K562 (cell line): ENCODE results near the gene TCOF1. TPM values are rescaled to one million over a fixed set of nuclear protein-coding genes. Genes with fewer than 3 reads are reported as not detected.

Experiments used
- CEBPG ChIP-seq, 3 experiments: fragments of 200-800 bp in 1 of 3; sonication (Bioruptor generic) in 1 of 3; sonication (generic) in 1 of 3; formaldehyde crosslinking in 1 of 3; IDR thresholded peaks in 2 of 3; conservative IDR thresholded peaks in 1 of 3; 2 replicates each; pipeline versions ENCODE4 v1.6.1 to v1.8.0; 2016 to 2022; ENCODE audit warnings: missing compliant biosample characterization in 2 of 3, missing genetic modification characterization in 2 of 3, mild to moderate bottlenecking in 1 of 3, missing genetic modification reagents in 1 of 3
- CHD2 ChIP-seq: IDR thresholded peaks from 2 replicates; pipeline ENCODE4 v1.6.1; 2011; ENCODE audit warnings: low read depth, low read length
- GTF2F1 ChIP-seq: IDR thresholded peaks from 2 replicates; pipeline ENCODE4 v1.6.1; 2011; ENCODE audit warnings: low read depth, low read length, improper control_type of control experiment
- HCFC1 ChIP-seq: IDR thresholded peaks from 2 replicates; pipeline ENCODE4 v1.6.1; 2012; ENCODE audit warnings: low read depth, low read length, improper control_type of control experiment
- MIER1 ChIP-seq: fragments of 450-650 bp; IDR thresholded peaks from 2 replicates; pipeline ENCODE4 v1.6.1; 2016; ENCODE audit warnings: antibody characterized with exemption, mild to moderate bottlenecking, low read depth
- MTA1 ChIP-seq: fragments of 450-650 bp; IDR thresholded peaks from 2 replicates; pipeline ENCODE4 v1.6.1; 2017; ENCODE audit warnings: borderline replicate concordance
- SIRT6 ChIP-seq: IDR thresholded peaks from one replicate; pipeline ENCODE4 v1.6.1; 2012; ENCODE audit warnings: low read depth, mild to moderate bottlenecking, control low read depth, inconsistent platforms, low read length, moderate library complexity
- TSC22D4 ChIP-seq: fragments of 450-650 bp; IDR thresholded peaks from 2 replicates; pipeline ENCODE4 v1.6.1; 2016; ENCODE audit warnings: missing genetic modification characterization, missing biosample characterization, control low read depth
- ZBTB1 ChIP-seq: sonication (generic); formaldehyde crosslinking; IDR thresholded peaks from 2 replicates; pipeline ENCODE4 v1.8.1; 2023; ENCODE audit warnings: missing genetic modification reagents, low read depth, mild to moderate bottlenecking, borderline replicate concordance
- ZNF146 ChIP-seq: IDR thresholded peaks from one replicate; pipeline ENCODE4 v1.6.1; 2018; ENCODE audit warnings: missing compliant biosample characterization; ENCODE audit not compliant: unreplicated experiment
- ZNF347 ChIP-seq: fragments of 450-650 bp; formaldehyde crosslinking; IDR thresholded peaks from 2 replicates; pipeline ENCODE4 v1.4.0; 2020; ENCODE audit warnings: low read depth, mild to moderate bottlenecking, moderate library complexity
- polyA plus RNA-seq, 8 experiments: library from polyadenylated mRNA; depleted of rRNA in 4 of 8; stranded (reverse) in 5 of 8; unstranded in 3 of 8; fragments of >200 nt; fragmentation: Nextera tagmentation in 2 of 8; fragmentation: Illumina TruSeq in 1 of 8; extraction: Ambion mirVana in 2 of 8; extraction: Trizol in 1 of 8; gene quantifications; 2 replicates each; pipeline versions ENCODE4 v1.2.1 to v1.2.3, GENCODE V29; 2011 to 2014; ENCODE audit warnings: inconsistent platforms in 1 of 8, missing spikeins in 1 of 8
- total RNA-seq, 7 experiments: library from RNA; depleted of rRNA in 6 of 7; stranded (reverse); fragments of >200 nt in 6 of 7; fragmentation: Illumina TruSeq in 2 of 7; extraction: Trizol in 2 of 7; gene quantifications; 2 replicates each; pipeline versions ENCODE4 v1.2.1 to v1.2.3, GENCODE V29; 2011 to 2021; ENCODE audit warnings: low replicate concordance in 1 of 7
- TF ChIP-seq, protein P1 (sequence below), 2 experiments: IDR thresholded peaks; 2 replicates each; pipeline ENCODE4 v1.6.1; 2011; ENCODE audit warnings: borderline replicate concordance in 1 of 2, control low read depth in 1 of 2, low read depth in 1 of 2, low read length in 1 of 2, mild to moderate bottlenecking in 1 of 2, mixed read lengths in 1 of 2, moderate library complexity in 1 of 2; ENCODE audit not compliant: insufficient read depth in 1 of 2, insufficient read length in 1 of 2, poor library complexity in 1 of 2, severe bottlenecking in 1 of 2; ENCODE audit errors: extremely low read depth in 1 of 2
- TF ChIP-seq, protein P2 (sequence below): fragments of 250-450 bp; sonication (Bioruptor Pico); IDR thresholded peaks from 2 replicates; pipeline ENCODE4 v1.5.0; 2021
- TF ChIP-seq, protein P3 (sequence below): sonication (generic); formaldehyde crosslinking; IDR thresholded peaks from 2 replicates; pipeline ENCODE4 v1.9.0; 2022; ENCODE audit warnings: mild to moderate bottlenecking, missing genetic modification reagents
- TF ChIP-seq, protein P4 (sequence below): sonication (generic); formaldehyde crosslinking; IDR thresholded peaks from 2 replicates; pipeline ENCODE4 v1.8.1; 2023; ENCODE audit warnings: missing genetic modification reagents, mild to moderate bottlenecking, borderline replicate concordance

TCOF1 gene
- total and polyA plus RNA-seq, 9 of the 15 experiments (the other 6 are each of a cell fraction or from before 2014, with no cell fraction given), result 9.8 to 134 (median 61.7) TPM

DNA sequence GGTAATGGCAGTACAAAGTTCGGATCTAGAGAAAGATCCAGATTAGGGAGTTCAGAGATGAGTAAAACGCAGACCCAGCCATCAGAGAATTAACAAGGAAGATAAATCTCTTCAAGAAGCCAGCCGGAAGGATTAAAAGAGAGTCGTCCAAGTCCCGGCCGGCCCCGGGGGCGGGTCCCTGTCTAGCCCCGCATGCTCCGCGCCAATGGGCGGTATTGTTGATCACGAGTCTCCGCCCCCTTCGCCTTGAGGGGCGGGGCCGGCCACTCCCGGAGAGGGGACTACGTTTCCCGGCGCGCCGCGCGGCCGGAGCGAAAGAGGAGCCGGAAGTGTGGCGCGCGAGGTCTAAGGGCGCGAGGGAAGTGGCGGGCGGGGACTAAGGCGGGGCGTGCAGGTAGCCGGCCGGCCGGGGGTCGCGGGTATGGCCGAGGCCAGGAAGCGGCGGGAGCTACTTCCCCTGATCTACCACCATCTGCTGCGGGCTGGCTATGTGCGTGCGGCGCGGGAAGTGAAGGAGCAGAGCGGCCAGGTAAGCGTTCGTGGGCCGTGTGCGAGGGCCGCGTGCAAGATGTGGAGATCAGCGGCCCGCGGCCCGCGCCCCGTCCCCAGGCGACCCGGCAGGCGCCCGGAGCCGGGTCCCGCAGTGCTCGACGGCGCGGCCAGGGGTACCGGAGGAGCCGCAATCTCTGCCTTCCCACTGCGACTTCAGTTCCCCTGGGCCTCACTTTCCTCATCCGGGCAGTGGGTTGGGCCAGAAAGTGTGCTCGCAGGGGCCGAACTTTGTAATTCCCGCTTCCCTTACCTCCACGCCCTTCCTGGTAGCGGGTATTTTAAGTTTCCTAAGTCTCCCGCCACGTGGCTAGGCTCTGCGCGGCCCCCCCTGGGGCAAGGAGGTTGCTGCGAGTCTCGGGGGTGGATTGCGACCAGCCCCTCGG lies at the start of gene TCOF1 (continued):
- no peak for TF ChIP-seq SIRT6
- TF ChIP-seq CEBPG (CRISPR knock-in tag; IDR thresholded peaks at IDR 0.05), result peak; percentile 36; the same call in 1 of the 2 replicates
- TF ChIP-seq CEBPG (tag; conservative IDR thresholded peaks at IDR 0.05 in 1 of 2, IDR thresholded peaks at IDR 0.05 in 1 of 2), result no peak
- peak; percentile 94 for TF ChIP-seq HCFC1
- no peak for TF ChIP-seq MIER1
- TF ChIP-seq MTA1, result no peak
- TF ChIP-seq CHD2, result no peak
- no peak for TF ChIP-seq TSC22D4 (tag)
- TF ChIP-seq, protein P1, sequence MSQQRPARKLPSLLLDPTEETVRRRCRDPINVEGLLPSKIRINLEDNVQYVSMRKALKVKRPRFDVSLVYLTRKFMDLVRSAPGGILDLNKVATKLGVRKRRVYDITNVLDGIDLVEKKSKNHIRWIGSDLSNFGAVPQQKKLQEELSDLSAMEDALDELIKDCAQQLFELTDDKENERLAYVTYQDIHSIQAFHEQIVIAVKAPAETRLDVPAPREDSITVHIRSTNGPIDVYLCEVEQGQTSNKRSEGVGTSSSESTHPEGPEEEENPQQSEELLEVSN (IDR thresholded peaks at IDR 0.05; ENCODE audit: borderline replicate concordance in 1 of 2, extremely low read depth in 1 of 2, insufficient read depth in 1 of 2, insufficient read length in 1 of 2, low read depth in 1 of 2, low read length in 1 of 2, poor library complexity in 1 of 2, severe bottlenecking in 1 of 2), result peak; percentile 45 to 70
- TF ChIP-seq, protein P2, sequence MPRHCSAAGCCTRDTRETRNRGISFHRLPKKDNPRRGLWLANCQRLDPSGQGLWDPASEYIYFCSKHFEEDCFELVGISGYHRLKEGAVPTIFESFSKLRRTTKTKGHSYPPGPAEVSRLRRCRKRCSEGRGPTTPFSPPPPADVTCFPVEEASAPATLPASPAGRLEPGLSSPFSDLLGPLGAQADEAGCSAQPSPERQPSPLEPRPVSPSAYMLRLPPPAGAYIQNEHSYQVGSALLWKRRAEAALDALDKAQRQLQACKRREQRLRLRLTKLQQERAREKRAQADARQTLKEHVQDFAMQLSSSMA, result no peak
- no peak for TF ChIP-seq ZBTB1 (CRISPR knock-in tag)
- TF ChIP-seq, protein P3, sequence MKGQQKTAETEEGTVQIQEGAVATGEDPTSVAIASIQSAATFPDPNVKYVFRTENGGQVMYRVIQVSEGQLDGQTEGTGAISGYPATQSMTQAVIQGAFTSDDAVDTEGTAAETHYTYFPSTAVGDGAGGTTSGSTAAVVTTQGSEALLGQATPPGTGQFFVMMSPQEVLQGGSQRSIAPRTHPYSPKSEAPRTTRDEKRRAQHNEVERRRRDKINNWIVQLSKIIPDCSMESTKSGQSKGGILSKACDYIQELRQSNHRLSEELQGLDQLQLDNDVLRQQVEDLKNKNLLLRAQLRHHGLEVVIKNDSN (CRISPR knock-in tag), result 0 out of 2 replicates have a peak, but pooled peaks have one; percentile 42
- TF ChIP-seq ZNF347 (CRISPR knock-in tag), result no peak
- no peak for TF ChIP-seq ZNF146 (CRISPR knock-in tag)
- TF ChIP-seq, protein P4, sequence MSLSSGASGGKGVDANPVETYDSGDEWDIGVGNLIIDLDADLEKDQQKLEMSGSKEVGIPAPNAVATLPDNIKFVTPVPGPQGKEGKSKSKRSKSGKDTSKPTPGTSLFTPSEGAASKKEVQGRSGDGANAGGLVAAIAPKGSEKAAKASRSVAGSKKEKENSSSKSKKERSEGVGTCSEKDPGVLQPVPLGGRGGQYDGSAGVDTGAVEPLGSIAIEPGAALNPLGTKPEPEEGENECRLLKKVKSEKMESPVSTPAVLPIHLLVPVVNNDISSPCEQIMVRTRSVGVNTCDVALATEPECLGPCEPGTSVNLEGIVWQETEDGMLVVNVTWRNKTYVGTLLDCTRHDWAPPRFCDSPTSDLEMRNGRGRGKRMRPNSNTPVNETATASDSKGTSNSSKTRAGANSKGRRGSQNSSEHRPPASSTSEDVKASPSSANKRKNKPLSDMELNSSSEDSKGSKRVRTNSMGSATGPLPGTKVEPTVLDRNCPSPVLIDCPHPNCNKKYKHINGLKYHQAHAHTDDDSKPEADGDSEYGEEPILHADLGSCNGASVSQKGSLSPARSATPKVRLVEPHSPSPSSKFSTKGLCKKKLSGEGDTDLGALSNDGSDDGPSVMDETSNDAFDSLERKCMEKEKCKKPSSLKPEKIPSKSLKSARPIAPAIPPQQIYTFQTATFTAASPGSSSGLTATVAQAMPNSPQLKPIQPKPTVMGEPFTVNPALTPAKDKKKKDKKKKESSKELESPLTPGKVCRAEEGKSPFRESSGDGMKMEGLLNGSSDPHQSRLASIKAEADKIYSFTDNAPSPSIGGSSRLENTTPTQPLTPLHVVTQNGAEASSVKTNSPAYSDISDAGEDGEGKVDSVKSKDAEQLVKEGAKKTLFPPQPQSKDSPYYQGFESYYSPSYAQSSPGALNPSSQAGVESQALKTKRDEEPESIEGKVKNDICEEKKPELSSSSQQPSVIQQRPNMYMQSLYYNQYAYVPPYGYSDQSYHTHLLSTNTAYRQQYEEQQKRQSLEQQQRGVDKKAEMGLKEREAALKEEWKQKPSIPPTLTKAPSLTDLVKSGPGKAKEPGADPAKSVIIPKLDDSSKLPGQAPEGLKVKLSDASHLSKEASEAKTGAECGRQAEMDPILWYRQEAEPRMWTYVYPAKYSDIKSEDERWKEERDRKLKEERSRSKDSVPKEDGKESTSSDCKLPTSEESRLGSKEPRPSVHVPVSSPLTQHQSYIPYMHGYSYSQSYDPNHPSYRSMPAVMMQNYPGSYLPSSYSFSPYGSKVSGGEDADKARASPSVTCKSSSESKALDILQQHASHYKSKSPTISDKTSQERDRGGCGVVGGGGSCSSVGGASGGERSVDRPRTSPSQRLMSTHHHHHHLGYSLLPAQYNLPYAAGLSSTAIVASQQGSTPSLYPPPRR, result 0 out of 2 replicates have a peak, but pooled peaks have one; percentile 67
- TF ChIP-seq GTF2F1, result no peak
